Caco-2 (cell line): ENCODE data around the gene LMF1. TPM values are rescaled to one million over a fixed set of nuclear protein-coding genes. Genes with fewer than 3 reads are reported as not detected.

Source experiments
- BruUV-seq: library from RNA; stranded (reverse); fragments of 400-500 nt; replicated peaks from 2 replicates; lab custom pipeline; 2021; lab: Mats Ljungman, UMichigan
- CTCF ChIA-PET: fragments of 300-600 bp; sonication (Branson Sonifier 250); formaldehyde crosslinking; loops from one replicate; lab custom pipeline; 2022; ENCODE audit warnings: antibody characterized with exemption; lab: Charles Lee
- POLR2A ChIA-PET: fragments of 300-600 bp; sonication (Branson Sonifier 250); formaldehyde crosslinking; loops from one replicate; lab custom pipeline; 2022; ENCODE audit warnings: antibody characterized with exemption; lab: Charles Lee
- DNase-seq, 2 experiments: peaks; one replicate each; pipeline versions ENCODE4 v3.0.0 to v3.0.0-alpha.2; 2020 to 2022
- H3K27me3 ChIP-seq: replicated peaks from 2 replicates; pipeline ENCODE4 v1.6.0; 2011; ENCODE audit warnings: low read length; ENCODE audit not compliant: control insufficient read depth, insufficient read depth
- H3K36me3 ChIP-seq: 2 replicates; pipeline ENCODE4 v1.5.1; 2011; ENCODE audit warnings: low read length; ENCODE audit not compliant: control insufficient read depth, insufficient read depth
- H3K4me1 ChIP-seq: fragments of 250-450 bp; sonication (Bioruptor Pico); 2 replicates; pipeline ENCODE4 v1.5.1; 2020; ENCODE audit warnings: mild to moderate bottlenecking
- H3K4me3 ChIP-seq: 2 replicates; pipeline ENCODE4 v1.5.1; 2011; ENCODE audit warnings: low read depth, mild to moderate bottlenecking, control low read depth, low read length
- H3K9me3 ChIP-seq: fragments of 250-450 bp; sonication (Bioruptor Pico); 2 replicates; pipeline ENCODE4 v1.5.1; 2020; ENCODE audit warnings: mild to moderate bottlenecking, moderate library complexity
- H3K27ac Mint-ChIP-seq: one replicate; pipeline ENCODE4 v1.8.0; 2022; ENCODE audit warnings: mixed read lengths; ENCODE audit not compliant: unreplicated experiment
- H3K27me3 Mint-ChIP-seq: one replicate; pipeline ENCODE4 v1.8.0; 2022; ENCODE audit warnings: mixed read lengths; ENCODE audit not compliant: insufficient read depth, unreplicated experiment
- H3K36me3 Mint-ChIP-seq: one replicate; pipeline ENCODE4 v1.8.0; 2022; ENCODE audit warnings: mild to moderate bottlenecking, mixed read lengths; ENCODE audit not compliant: insufficient read depth, unreplicated experiment
- H3K4me1 Mint-ChIP-seq: one replicate; pipeline ENCODE4 v1.8.0; 2022; ENCODE audit warnings: low read depth, mixed read lengths; ENCODE audit not compliant: unreplicated experiment
- H3K4me3 Mint-ChIP-seq: one replicate; pipeline ENCODE4 v1.8.0; 2022; ENCODE audit warnings: mild to moderate bottlenecking, moderate library complexity, mixed read lengths; ENCODE audit not compliant: unreplicated experiment
- H3K9me3 Mint-ChIP-seq: one replicate; pipeline ENCODE4 v1.8.0; 2022; ENCODE audit warnings: mixed read lengths; ENCODE audit not compliant: unreplicated experiment
- CTCF ChIP-seq, 2 experiments: fragments of 200-600 bp in 1 of 2; IDR thresholded peaks; 1 replicate in 1 of 2; 2 replicates in 1 of 2; pipeline versions ENCODE4 v1.5.1 to v1.8.0; 2011 to 2022; ENCODE audit warnings: antibody characterized with exemption in 1 of 2, control low read depth in 1 of 2, inconsistent platforms in 1 of 2, low read depth in 1 of 2, low read length in 1 of 2, mild to moderate bottlenecking in 1 of 2, moderate library complexity in 1 of 2; ENCODE audit not compliant: insufficient read depth in 1 of 2, severe bottlenecking in 1 of 2, unreplicated experiment in 1 of 2
- intact Hi-C: fragments of 100-400 bp; cut with micrococcal nuclease; formaldehyde crosslinking; loops from one replicate; pipeline ENCODE4 v1.10.0; 2022; ENCODE audit not compliant: unreplicated experiment
- total RNA-seq: library from RNA; stranded (reverse); gene quantifications from 2 replicates; pipeline ENCODE4 v1.2.3, GENCODE V29; 2022

Gene LMF1
- total RNA-seq, 1 experiment from 2014 or later, result 12.3 TPM

- no peak for TF ChIP-seq CTCF (IDR thresholded peaks at IDR 0.05; ENCODE audit: insufficient read depth in 1 of 2, low read depth in 1 of 2, low read length in 1 of 2, severe bottlenecking in 1 of 2, unreplicated experiment in 1 of 2)
- BruUV-seq, result no TSS peak
- DNase-seq, result no peak
- Mint-ChIP-seq H3K4me1 (no peaks in the 10 kb centered on the region), H3K4me3 (no peak overlapping the region), H3K27me3 (no peaks in the 10 kb centered on the region), H3K36me3 (no peaks in the 10 kb centered on the region), H3K9me3 (no peaks in the 10 kb centered on the region), H3K27ac (no peak overlapping the region)
- intact Hi-C loops, result no loop called here
- Histone ChIP-seq H3K27me3 (no peaks in the 10 kb centered on the region), H3K9me3 (no peaks in the 10 kb centered on the region), H3K4me3 (no peak overlapping the region), H3K4me1 (no peaks in the 10 kb centered on the region), H3K36me3 (no peaks in the 10 kb centered on the region)
- ChIA-PET POLR2A (no interaction called here), CTCF (no interaction called here)
These were observed 36.6 kb downstream of the LMF1 start for GRCh38 chr16:934178-934577.

- Mint-ChIP-seq H3K27me3 (no peaks in the 10 kb centered on the region), H3K27ac (no peak overlapping the region), H3K9me3 (no peaks in the 10 kb centered on the region), H3K4me1 (no peaks in the 10 kb centered on the region), H3K4me3 (no peak overlapping the region), H3K36me3 (no peaks in the 10 kb centered on the region)
- Histone ChIP-seq H3K4me3 (no peak overlapping the region), H3K9me3 (no peaks in the 10 kb centered on the region), H3K4me1 (no peaks in the 10 kb centered on the region), H3K36me3 (no peaks in the 10 kb centered on the region), H3K27me3 (no peaks in the 10 kb centered on the region)
- CTCF ChIA-PET, result no interaction called here
- POLR2A ChIA-PET, result no interaction called here
- no peak for DNase-seq
- intact Hi-C loops, result no loop called here
- TF ChIP-seq CTCF (IDR thresholded peaks at IDR 0.05; ENCODE audit: insufficient read depth in 1 of 2, low read depth in 1 of 2, low read length in 1 of 2, severe bottlenecking in 1 of 2, unreplicated experiment in 1 of 2), result no peak
- no TSS peak for BruUV-seq
These were observed 37.2 kb downstream of the LMF1 start for GRCh38 chr16:933581-933980.

- TF ChIP-seq CTCF (IDR thresholded peaks at IDR 0.05; ENCODE audit: insufficient read depth in 1 of 2, low read depth in 1 of 2, low read length in 1 of 2, severe bottlenecking in 1 of 2, unreplicated experiment in 1 of 2), result no peak
- Histone ChIP-seq H3K27me3 (no peaks in the 10 kb centered on the region), H3K4me1 (no peaks in the 10 kb centered on the region), H3K36me3 (no peaks in the 10 kb centered on the region), H3K9me3 (no peaks in the 10 kb centered on the region), H3K4me3 (no peak overlapping the region)
- Mint-ChIP-seq H3K4me1 (no peaks in the 10 kb centered on the region), H3K27ac (no peak overlapping the region), H3K27me3 (no peaks in the 10 kb centered on the region), H3K36me3 (no peaks in the 10 kb centered on the region), H3K9me3 (no peaks in the 10 kb centered on the region), H3K4me3 (no peak overlapping the region)
- ChIA-PET CTCF (no interaction called here), POLR2A (no interaction called here)
- DNase-seq, result no peak
- no TSS peak for BruUV-seq
- intact Hi-C loops, result no loop called here
These were observed 37.9 kb downstream of the LMF1 start for GRCh38 chr16:932831-933330.
